Activated CD4-positive, alpha-beta T cell treated with anti-CD3 and anti-CD28 coated beads, Interleukin-10, Interleukin-2, amounts not matched to agents 100 ng/mL and 50 ng/mL, durations not matched to agents 16 hours and 8 hours (primary cell): Measurements from ENCODE around the gene FRMD5.
"Not testable (repeated sequence)": the region's sequence is repeated elsewhere in the genome, so short reads cannot be mapped to it uniquely, and the experiment has no call there.

Experiments
- DNase-seq: peaks from one replicate; pipeline ENCODE4 v3.0.0-alpha.2; 2020

Gene FRMD5

DNA sequence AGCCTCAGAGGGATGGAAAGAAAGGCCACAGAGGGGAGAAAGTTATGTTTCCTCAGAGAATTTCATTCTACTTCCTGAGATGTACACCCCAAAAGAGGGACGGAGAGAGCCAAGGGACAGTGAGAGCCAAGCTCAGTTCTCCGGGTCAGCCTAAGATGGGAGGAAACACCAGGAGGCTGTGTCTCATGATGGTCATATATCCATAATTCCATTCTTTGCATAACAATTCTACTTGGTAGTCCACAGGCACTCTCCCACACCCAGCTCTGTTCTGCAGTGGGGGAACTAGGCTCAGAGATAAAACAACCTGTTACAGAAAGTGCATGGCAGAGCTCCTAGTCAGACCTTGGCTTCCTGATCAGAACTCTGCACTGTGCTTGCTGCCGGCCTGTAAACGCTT, 313.8 kb downstream of the FRMD5 start:
- DNase-seq: no peak

DNA sequence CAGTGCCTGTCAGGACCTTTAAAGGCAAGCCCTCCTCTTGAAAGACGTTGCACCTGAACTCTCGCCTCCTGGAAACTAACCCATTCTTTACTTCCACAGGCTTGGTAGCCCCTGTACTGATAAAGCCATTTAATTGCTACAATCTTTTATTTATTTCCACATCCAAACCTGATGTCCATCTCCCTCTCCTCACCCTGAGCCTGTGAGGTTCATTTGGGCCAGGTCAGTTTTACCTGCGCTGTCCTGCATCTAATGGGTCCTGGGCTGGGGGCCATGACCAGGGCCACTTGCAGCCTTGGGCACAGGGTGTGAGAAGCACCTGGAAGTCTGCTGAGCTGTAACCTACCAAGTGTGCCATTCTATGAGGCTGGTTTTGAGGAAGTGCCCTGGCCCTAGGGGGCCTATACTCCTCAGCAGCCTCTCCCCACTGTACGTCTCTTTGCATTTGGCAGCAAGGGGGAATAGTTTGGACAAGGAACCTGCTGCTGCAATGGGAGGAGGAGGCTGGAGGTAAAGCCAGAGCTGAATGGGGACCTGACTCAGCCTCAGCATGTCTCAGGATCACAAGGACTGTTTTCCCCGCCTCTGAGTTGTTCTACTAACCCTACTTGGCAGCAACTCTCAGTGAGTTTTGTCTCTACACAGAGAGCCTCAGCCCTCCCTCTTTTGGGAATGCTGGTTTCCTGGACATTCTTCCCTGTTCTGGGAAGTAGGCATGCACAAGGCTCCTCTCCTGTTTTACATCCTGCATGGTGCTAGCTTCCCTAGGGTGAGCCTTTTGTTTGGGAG, 314.5 kb downstream of the FRMD5 start:
- DNase-seq: no peak

DNA sequence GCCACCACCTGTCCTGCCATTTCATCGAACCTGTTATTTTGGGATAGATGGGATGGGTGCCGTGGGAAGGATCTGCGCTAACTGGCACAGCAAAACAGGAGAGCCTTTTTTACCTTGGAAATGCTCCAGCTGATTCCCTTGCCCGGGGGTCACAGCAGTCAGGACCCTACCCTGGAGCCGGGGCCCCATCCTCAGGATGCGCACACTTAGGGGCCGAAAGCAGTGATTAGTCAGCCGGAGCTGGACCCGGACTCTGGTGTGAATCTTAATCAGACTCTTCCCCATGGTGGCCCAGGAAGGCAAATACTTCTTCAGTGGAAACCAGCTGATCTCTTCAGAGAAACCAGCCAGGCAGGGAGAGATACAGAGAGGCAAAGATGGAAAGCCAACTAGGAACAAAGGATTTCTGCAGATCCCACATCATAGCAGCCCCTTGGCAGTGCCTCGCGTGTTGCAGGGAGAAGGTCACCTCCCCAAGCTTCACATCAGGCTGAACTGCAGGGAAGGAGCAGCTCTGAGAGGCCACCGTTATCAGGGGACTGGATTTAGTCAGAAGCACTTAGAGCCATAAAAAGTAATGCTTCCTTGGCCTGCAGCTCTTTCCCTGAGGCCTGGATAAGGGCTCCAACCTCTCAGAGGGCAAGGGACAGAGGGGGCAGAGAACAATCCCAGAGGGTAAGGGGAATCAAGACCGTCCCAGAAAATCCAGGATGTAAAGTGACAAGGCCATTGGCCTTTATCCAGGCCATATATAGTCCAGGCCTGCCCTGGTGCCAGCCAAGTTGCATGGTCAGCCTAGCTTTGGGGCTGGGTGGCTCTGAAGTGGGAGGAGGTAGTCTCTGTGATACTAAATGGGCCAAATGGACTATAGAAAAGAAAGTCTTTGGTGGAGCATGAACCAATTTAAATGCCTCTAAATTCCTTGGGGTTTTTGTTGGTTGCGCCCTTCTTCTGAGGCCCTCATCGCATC, 315.4 kb downstream of the FRMD5 start:
- no peak for DNase-seq

DNA sequence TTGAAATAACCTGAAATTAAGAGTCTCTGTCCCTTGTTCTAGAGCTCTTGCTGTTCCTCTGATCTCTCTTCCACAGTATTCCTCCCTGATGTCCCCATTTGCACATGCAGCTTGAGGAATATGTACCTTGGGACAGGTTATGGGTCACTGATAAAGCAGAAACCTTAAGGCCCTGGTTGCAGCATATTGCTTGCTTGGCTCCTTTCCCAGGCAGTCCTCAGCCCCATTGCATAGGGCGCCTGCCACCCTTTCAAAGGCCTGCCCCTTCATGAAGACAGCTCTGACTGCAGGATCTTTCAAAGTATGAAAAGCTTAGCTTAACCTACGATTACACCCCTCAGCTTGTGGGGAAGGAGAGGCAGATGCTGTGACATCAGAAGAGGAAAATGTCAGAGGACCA, 316.6 kb downstream of the FRMD5 start:
- no peak for DNase-seq

DNA sequence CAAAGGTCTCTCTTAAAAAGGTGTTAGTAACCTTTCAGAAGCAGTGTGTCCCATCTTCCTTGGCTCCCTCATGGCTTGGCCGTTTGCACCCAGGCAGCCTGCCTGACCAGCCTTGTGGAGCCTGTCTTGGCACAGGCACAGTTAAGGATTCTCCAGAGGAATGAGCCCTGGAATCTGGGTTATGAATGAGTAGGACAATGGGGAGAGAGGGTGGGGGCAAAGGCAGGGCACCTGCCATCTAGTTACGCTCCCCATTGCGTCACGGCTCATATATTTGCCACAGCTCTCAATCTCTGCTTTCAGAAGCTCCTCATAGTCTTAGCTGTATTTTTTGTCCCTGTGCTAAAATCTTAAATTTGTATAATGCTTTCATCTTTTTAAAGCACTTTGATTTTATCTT, 317.7 kb downstream of the FRMD5 start:
- DNase-seq: no peak

DNA sequence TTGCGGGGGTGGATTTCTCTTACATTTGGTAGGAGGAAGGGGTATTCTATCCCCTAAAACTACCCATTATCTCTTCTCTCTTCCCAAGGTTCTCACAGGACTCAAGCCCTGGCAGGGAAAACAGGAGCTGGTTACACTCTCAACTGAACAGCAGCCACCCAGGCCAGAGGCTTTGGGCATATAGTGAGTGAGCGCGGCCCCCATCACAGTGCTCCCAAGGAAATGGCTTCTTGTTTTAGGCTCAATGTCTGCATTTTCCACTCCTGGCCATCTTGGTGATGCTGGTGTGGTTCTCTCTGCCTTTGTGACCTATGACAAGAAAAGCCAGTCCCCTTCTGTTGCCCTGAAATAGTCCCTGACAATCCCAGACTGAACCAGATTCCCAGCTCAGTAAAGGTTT, 318.2 kb downstream of the FRMD5 start:
- no peak for DNase-seq

DNA sequence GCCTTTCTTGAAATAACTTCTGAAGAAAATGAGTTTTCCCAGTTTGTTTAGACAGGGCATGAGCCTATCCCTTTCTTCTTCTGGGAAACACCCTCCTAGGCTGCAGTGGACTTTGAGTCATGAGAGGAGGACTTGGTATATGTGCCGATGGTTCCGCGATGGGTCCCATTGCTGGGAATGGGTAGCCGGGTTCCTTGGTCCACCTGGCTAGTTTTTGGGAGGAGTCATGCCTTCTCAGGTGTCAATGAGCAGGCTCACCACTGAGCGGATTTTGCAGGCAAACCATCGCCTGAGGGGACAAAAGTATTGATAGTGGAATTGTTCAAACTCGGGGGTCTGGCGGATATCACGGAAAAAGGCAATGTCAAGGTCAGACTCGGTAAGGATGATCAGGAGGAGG, 321.4 kb downstream of the FRMD5 start:
- DNase-seq: no peak

DNA sequence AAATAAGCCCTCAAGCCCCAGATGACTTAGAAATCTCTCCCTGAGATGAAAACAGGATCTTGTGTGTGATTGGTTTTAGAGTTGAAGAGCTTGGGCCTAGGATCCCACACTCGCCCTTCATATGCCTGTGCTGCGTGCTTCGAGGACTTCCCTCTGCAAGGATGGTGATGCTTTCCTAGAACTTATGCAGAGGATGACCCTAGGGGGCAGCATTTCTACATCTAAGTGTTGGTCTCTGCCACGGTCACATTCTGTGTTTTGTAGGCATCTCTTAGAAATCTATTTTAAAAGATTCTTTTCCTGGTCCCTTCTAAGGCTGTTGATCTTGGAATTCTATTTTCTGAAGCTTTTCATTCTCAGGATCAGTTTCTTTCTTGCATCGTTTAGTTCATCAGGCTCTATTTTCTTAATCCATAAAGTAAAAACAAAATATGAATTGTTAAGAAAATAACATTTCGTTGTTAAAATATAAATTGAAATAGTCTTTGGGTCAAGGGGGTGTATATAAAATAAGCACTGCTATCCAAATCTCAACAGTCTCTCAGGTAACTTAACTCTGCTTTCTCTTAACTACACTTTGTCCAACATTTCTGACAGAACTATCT, 322.6 kb downstream of the FRMD5 start:
- peak; percentile 33 for DNase-seq

DNA sequence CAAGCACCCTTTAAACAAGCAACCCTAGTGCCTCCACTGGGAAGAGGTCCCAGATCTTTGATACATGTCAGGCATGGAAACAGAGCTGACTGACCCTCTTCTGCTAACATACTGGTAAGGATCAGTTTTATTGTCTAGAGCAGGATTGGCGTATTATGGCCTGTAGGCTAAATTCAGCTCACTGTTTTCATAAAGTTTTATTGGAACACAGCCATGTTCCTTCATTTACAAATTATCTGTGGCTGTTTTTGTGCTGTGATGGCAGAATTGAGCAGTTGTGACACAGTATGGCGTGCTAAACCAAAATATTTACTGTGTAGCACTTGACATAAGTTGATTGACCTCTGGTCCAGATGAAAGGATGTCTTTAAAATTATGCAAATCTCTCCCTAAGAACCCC, 323.2 kb downstream of the FRMD5 start:
- no peak for DNase-seq

DNA sequence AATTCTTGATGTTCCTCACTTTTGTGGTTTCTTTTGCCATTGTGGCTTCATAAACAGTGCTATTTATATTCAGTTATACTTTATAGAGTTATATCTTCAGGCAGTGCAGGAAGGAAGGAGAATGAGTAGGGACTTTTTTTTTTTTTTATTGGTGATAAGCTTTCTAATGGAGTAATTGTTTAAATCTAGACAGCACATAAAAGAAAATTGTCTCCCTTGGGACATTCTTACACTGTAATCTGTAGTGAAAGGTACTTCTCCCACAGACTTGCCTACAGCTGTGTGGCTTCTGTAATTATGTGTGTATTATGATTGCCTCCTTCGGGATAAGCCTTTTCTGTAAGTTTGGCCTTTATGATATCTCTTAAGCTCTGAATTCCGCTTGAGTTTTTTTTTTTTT, 326.7 kb downstream of the FRMD5 start:
- no peak for DNase-seq

DNA sequence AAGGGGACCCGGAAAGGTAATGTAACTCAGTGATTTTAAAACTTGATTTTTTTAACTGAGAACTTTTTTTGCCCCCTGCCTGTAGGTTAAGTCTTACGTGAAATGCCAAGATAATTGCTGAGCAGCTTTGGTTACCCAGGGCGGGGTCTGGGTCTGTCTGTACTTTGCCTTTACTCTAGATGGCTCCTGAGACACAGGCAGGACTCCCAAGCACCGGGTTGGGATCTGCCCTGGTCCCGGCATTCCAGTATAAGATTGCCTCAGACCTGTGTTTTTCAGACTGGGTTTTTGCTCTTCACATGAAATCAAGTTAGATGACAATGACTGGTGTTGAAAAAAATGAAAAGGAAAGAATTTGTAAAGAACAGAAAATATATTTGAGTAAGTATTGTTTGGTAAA, 328.0 kb downstream of the FRMD5 start:
- no peak for DNase-seq

DNA sequence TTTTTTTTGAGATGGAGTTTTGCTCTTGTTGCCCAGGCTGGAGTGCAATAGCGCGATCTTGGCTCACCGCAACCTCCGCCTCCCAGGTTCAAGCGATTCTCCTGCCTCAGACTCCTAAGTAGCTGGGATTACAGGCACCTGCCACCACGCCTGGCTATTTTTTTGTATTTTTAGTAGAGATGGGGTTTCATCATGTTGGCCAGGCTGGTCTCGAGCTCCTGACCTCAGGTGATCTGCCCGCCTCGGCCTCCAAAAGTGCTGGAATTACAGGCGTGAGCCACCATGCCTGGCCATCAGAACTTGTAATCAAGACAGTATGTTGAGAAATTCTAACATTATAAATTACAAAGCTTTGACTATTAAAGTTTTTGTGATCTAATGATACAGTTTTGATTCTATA, 328.4 kb downstream of the FRMD5 start:
- not testable (repeated sequence) for DNase-seq

DNA sequence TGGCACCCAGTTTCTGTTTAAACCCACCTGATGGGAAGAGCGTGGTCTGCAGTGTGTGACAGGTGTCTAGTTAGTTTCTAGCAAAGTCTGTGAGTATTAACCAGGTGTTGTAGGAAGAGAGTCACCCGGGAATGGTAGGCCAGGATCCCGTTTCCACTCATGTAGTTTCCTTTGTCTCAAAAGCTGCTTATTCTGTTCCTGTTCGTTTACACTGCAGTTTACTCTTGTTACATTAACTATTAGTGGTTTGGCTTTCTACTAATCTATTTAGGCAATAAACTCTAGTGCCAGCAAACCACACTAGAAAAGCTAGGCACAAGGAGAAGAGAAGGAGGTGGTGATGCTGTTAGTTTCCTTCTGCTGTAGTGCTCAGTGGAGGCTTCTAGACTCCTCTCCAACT, 335.5 kb downstream of the FRMD5 start:
- no peak for DNase-seq

DNA sequence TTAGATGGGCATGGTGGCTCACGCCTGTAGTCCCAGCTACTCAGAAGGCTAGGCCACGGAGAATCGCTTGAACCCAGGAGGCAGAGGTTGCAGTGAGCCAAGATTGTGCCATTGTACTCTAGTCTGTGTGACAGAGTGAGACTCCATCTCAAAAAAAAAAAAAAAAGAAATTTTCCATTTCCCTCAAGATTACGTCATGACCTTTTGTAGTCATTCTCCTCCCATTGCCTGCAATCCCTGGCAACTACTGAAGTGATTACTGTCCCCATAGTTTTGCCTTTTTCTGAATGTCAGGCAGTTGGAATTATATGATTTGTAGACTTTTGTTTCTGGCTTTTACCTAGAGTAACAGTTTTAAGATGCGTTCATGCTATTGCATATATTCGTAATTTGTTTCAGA, 340.3 kb downstream of the FRMD5 start:
- DNase-seq: no peak

DNA sequence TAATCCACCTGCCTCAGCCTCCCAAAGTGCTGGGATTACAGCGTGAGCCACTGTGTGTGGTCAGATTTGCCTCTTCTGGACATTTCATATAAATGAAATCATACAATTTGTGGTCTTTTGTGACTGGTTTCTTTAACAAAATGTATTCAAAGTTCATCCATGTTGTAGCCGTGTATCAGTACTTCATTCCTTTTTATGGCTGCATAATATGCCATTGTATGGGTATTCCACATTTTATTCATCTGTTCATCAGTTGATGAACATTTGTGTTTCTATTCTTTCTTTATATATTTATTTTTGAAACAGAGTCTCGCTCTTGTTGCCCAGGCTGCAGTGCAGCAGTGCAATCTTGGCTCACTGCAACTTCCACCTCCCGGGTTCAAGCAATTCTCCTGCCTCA, 342.5 kb downstream of the FRMD5 start:
- DNase-seq: no peak

DNA sequence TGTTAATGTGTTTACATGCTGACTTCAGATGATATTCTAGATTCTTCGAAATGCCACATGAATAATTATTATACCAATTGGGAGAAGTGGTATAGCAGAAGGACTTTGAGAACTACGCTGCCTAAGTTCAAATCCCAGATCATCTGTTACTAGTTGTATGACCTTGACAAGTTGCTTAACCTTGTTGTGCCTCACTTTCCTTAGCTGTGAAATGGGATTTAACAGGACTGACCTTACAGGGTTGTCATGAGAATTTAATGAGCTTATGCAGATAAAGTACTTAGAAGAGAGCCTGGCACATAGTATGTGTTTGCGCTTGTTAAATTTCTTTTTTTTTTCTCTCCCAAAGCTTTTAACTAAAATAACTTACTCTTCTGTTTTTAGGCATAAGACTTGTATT, 343.8 kb downstream of the FRMD5 start:
- DNase-seq: no peak

DNA sequence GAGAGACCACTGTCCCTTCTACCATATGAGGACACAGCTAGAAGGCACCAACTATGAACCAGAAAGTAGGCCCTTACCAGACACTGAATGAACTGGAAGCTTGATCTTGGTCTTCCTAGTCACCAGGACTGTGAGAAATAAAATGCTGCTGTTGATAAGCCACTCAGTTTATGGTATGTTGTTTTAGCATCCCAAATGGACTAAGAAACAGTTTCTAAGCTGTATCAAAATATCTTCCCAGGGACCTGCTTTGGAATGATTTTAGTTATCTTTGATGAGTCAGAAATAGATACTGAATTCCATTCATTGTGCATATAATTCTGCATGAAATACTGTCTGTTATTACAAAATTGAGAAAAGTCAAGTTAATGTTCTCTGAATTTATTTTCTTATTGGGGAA, 349.6 kb downstream of the FRMD5 start:
- DNase-seq: no peak

DNA sequence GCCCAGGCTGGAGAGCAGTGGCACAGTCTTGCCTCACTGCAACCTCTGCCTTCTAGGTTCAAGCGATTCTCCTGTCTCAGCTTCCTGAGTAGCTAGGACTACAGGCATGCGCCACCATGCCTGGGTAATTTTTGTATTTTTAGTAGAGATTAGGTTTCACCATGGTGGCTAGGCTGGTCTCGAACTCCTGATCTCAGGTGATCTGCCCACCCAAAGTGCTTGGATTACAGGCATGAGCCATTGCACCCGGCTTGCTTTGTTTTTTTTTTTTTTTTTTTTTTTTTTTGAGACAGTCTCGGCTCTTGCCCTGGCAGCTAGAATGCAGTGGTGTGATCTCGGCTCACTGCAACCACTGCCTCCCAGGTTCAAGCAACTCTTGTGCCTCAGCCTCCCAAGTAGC, 362.6 kb downstream of the FRMD5 start:
- DNase-seq: not testable (repeated sequence)

DNA sequence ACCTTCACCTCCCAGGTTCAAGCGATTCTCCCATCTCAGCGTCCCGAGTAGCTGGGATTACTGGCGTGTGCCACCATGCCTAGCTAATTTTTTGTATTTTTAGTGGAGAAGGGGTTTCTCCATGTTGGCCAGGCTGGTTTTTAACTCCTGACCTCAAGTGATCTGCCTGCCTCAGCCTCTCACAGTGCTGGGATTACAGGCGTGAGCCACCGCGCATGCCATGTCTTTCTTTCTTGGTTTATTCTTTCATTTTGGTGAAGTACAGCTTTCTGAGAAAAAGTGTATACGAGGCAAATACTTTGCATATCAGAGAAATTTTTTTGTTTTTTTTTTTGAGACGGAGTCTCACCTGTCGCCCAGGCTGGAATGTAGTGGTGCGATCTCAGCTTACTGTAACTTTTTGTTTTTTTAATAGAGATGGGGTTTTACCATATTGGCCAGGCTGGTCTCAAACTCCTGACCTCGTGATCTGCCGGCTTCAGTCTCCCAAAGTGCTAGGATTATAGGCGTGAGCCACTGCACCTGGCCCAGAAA, 363.5 kb downstream of the FRMD5 start:
- not testable (repeated sequence) for DNase-seq

DNA sequence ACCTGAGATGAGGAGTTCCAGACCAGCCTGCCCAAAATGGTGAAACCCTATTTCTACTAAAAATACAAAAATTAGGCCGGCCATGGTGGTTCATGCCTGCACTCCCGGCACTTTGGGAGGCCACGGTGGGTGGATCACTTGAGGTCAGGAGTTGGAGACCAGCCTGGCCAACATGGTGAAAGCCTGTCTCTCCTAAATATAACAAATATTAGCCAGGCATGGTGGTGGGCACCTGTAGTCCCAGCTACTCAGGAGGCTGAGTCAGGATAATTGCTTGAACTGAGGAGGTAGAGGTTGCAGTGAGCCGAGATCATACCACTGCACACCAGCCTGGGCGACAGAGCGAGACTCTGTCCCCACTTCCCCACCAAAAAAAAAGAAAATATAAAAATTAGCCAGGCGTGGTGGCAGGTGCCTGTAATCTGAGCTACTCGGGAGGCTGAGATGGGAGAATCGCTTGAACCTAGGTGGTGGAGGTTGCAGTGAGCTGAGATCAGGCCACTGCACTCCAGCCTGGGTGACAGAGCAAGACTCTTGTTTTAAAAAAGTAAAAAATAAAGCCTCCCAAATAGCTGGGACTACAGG, 364.3 kb downstream of the FRMD5 start:
- not testable (repeated sequence) for DNase-seq

DNA sequence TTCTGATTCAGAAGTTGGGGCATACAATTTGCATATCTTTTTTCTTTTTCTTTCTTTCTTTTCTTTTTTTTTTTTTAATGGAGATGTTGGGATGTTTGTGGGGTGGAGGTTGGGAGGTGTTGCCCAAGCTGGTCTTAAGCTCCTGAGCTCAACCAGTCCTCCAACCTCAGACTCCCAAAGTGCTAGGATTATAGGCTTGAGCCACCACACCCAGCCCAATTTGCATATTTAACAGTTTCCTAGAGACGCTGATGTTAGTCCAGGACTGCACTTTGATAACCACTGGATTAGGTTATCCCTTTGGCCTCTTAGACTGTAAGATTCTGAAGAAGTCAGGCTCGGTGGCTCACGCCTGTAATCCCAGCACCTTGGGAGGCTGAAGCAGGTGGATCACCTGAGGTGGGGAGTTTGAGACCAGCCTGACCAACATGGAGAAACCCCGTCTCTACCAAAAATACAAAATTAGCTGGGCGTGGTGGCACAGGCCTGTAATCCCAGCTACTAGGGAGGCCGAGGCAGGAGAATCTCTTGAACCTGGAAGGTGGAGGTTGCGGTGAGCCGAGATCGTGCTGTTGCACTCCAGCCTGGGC, 365.0 kb downstream of the FRMD5 start:
- not testable (repeated sequence) for DNase-seq

DNA sequence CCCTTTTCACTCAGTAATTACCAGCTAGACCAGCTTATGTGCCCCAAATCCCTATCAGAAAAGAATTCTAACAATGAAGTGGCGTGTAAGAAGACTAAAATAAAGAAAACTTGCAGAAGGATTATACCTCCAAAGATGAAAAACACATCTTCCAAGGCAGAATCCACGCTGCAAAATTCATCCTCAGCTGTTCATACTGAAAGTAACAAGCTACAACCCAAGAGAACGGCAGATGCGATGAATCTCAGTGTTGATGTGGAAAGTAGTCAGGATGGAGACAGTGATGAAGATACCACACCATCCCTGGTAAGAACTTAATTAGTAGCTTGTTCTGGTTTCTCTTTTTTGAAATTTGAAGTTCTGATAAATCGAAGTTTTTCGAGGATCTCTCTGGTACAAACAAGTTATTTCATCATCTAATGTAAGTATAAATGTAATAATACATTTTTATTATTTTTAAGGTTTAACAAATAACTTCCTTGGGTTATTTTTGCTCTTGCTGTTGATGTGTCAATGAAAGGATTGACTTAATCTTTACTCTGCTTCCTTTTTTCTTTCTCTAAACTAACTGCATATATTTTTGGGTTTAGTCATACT, 366.9 kb downstream of the FRMD5 start:
- DNase-seq: peak; percentile 72
